Putamen (tissue), 1 donor: ENCODE results near the gene ERLEC1.
"Not testable (repeated sequence)": the region's sequence is repeated elsewhere in the genome, so short reads cannot be mapped to it uniquely, and the experiment has no call there.

Experiments used
- DNase-seq: peaks from one replicate; pipeline ENCODE4 v3.0.0-alpha.2; 2016; ENCODE audit warnings: low spot score

ERLEC1 gene

GRCh38 chr2:53786705-53787613, at the start of gene ERLEC1, which contains the start of gene ASB3:
TSS of gene ERLEC1 (plus strand) at chr2:53787044. CDS start at chr2:53787211, 167 bp downstream.
TSS of gene ASB3 (minus strand) at chr2:53786953. CDS start at chr2:53765572, 21,381 bp downstream.
- DNase-seq: peak; percentile 88

GRCh38 chr2:53737091-53737490, 49.8 kb upstream of the ERLEC1 start:
- DNase-seq: no peak

GRCh38 chr2:53739032-53739431, 47.8 kb upstream of the ERLEC1 start:
- DNase-seq: no peak

GRCh38 chr2:53740170-53740569, 46.7 kb upstream of the ERLEC1 start:
- DNase-seq: peak; percentile 26

GRCh38 chr2:53744395-53745065, 42.3 kb upstream of the ERLEC1 start:
- DNase-seq: no peak

- DNase-seq: peak; percentile 25
These were observed 36.6 kb upstream of the ERLEC1 start for GRCh38 chr2:53750041-53750768.

- DNase-seq: no peak
These were observed 35.1 kb upstream of the ERLEC1 start for GRCh38 chr2:53751728-53752127.

- DNase-seq: no peak
These were observed 34.5 kb upstream of the ERLEC1 start for GRCh38 chr2:53752385-53752784.

- no peak for DNase-seq
These were observed 33.8 kb upstream of the ERLEC1 start for GRCh38 chr2:53753041-53753440.

- DNase-seq: no peak
These were observed 31.7 kb upstream of the ERLEC1 start for GRCh38 chr2:53755121-53755520.

GRCh38 chr2:53756644-53757043, 30.2 kb upstream of the ERLEC1 start:
- no peak for DNase-seq

GRCh38 chr2:53757206-53757605, 29.6 kb upstream of the ERLEC1 start:
- DNase-seq: not testable (repeated sequence)

GRCh38 chr2:53765767-53766166, 21.1 kb upstream of the ERLEC1 start:
- no peak for DNase-seq

- DNase-seq: peak; percentile 83
These were observed 19.2 kb upstream of the ERLEC1 start, which contains the start of gene CHAC2 for GRCh38 chr2:53767405-53768241. TSS of gene CHAC2 (plus strand) at chr2:53767804. CDS start at chr2:53767887, 83 bp downstream.

- DNase-seq: no peak
These were observed 18.7 kb upstream of the ERLEC1 start for GRCh38 chr2:53768242-53768542.

GRCh38 chr2:53769318-53769945, 17.4 kb upstream of the ERLEC1 start:
- no peak for DNase-seq

- DNase-seq: no peak
These were observed 16.6 kb upstream of the ERLEC1 start for GRCh38 chr2:53770264-53770663.

- no peak for DNase-seq
These were observed 9.7 kb upstream of the ERLEC1 start for GRCh38 chr2:53777134-53777533.

- DNase-seq: no peak
These were observed 8.2 kb upstream of the ERLEC1 start for GRCh38 chr2:53778536-53779162.

- DNase-seq: no peak
These were observed 6.8 kb upstream of the ERLEC1 start for GRCh38 chr2:53780056-53780455.

GRCh38 chr2:53782676-53783075, 4.2 kb upstream of the ERLEC1 start:
- DNase-seq: no peak
